K562 (cell line): Measurements from ENCODE around the gene PPP1R3E. TPM values are rescaled to one million over a fixed set of nuclear protein-coding genes. Genes with fewer than 3 reads are reported as not detected.

Experiments
- BDP1 ChIP-seq: IDR thresholded peaks from 3 replicates; pipeline ENCODE4 v1.6.1; 2011; ENCODE audit not compliant: insufficient read length, insufficient read depth
- CHD4 ChIP-seq: fragments of 200-600 bp; sonication (generic); IDR thresholded peaks from 3 replicates; pipeline ENCODE4 v1.6.1; 2012; ENCODE audit warnings: low read depth, mild to moderate bottlenecking, mixed read lengths, low read length, inconsistent platforms; ENCODE audit not compliant: insufficient read depth, insufficient replicate concordance, poor library complexity, severe bottlenecking
- HDAC3 ChIP-seq: fragments of 450-650 bp; IDR thresholded peaks from 2 replicates; pipeline ENCODE4 v1.6.1; 2018; ENCODE audit warnings: borderline replicate concordance, mild to moderate bottlenecking, moderate library complexity; ENCODE audit not compliant: partially characterized antibody
- KLF16 ChIP-seq: IDR thresholded peaks from 2 replicates; pipeline ENCODE4 v1.6.1; 2016; ENCODE audit warnings: antibody characterized with exemption
- MAZ ChIP-seq, 2 experiments: fragments of 450-650 bp in 1 of 2; sonication (generic) in 1 of 2; formaldehyde crosslinking; IDR thresholded peaks in 1 of 2; conservative IDR thresholded peaks in 1 of 2; 2 replicates each; pipeline versions ENCODE4 v1.4.0 to v1.5.0; 2020; ENCODE audit warnings: mild to moderate bottlenecking in 1 of 2, missing genetic modification reagents in 1 of 2
- MNT ChIP-seq, 2 experiments: fragments of 450-650 bp; conservative IDR thresholded peaks; 2 replicates each; pipeline ENCODE4 v1.6.1; 2017; ENCODE audit warnings: mild to moderate bottlenecking in 2 of 2, moderate library complexity in 2 of 2
- MTA3 ChIP-seq: fragments of 450-650 bp; formaldehyde crosslinking; IDR thresholded peaks from 2 replicates; pipeline ENCODE4 v1.6.1; 2017; ENCODE audit warnings: mild to moderate bottlenecking, borderline replicate concordance
- NFATC3 ChIP-seq: fragments of 450-650 bp; IDR thresholded peaks from 2 replicates; pipeline ENCODE4 v1.6.1; 2017; ENCODE audit warnings: mild to moderate bottlenecking
- PML ChIP-seq: IDR thresholded peaks from 2 replicates; pipeline ENCODE4 v1.6.1; 2012; ENCODE audit warnings: low read length, inconsistent platforms
- REST ChIP-seq, 2 experiments: fragments of 450-650 bp; formaldehyde crosslinking in 1 of 2; IDR thresholded peaks; 2 replicates each; pipeline versions ENCODE4 v1.4.0 to v1.6.1; 2014 to 2020; ENCODE audit warnings: mild to moderate bottlenecking in 2 of 2, borderline replicate concordance in 1 of 2, low read depth in 1 of 2
- ZC3H11A ChIP-seq: IDR thresholded peaks from 2 replicates; pipeline ENCODE4 v1.6.1; 2012; ENCODE audit warnings: low read depth, low read length, improper control_type of control experiment
- ZNF12 ChIP-seq: sonication (generic); formaldehyde crosslinking; IDR thresholded peaks from 2 replicates; pipeline ENCODE4 v1.4.0; 2020; ENCODE audit warnings: mild to moderate bottlenecking, missing genetic modification reagents
- ZNF184 ChIP-seq: sonication (generic); formaldehyde crosslinking; IDR thresholded peaks from 2 replicates; pipeline ENCODE4 v1.5.0; 2020; ENCODE audit warnings: missing genetic modification reagents
- ZNF239 ChIP-seq: fragments of 250-450 bp; sonication (Bioruptor Pico); IDR thresholded peaks from 2 replicates; pipeline ENCODE4 v1.4.0; 2020; ENCODE audit warnings: mild to moderate bottlenecking
- ZNF277 ChIP-seq: fragments of 250-450 bp; sonication (Bioruptor Pico); IDR thresholded peaks from 2 replicates; pipeline ENCODE4 v1.8.0; 2022; ENCODE audit warnings: inconsistent platforms, mild to moderate bottlenecking, moderate library complexity, borderline replicate concordance
- ZNF785 ChIP-seq: fragments of 250-450 bp; sonication (Bioruptor Pico); IDR thresholded peaks from 2 replicates; pipeline ENCODE4 v1.4.0; 2020; ENCODE audit warnings: mild to moderate bottlenecking
- ZSCAN32 ChIP-seq: fragments of 450-650 bp; formaldehyde crosslinking; IDR thresholded peaks from 2 replicates; pipeline ENCODE4 v1.4.0; 2020; ENCODE audit warnings: mild to moderate bottlenecking, moderate library complexity
- polyA plus RNA-seq, 8 experiments: library from polyadenylated mRNA; depleted of rRNA in 4 of 8; stranded (reverse) in 5 of 8; unstranded in 3 of 8; fragments of >200 nt; fragmentation: Nextera tagmentation in 2 of 8; fragmentation: Illumina TruSeq in 1 of 8; extraction: Ambion mirVana in 2 of 8; extraction: Trizol in 1 of 8; gene quantifications; 2 replicates each; pipeline versions ENCODE4 v1.2.1 to v1.2.3, GENCODE V29; 2011 to 2014; ENCODE audit warnings: inconsistent platforms in 1 of 8, missing spikeins in 1 of 8
- total RNA-seq, 7 experiments: library from RNA; depleted of rRNA in 6 of 7; stranded (reverse); fragments of >200 nt in 6 of 7; fragmentation: Illumina TruSeq in 2 of 7; extraction: Trizol in 2 of 7; gene quantifications; 2 replicates each; pipeline versions ENCODE4 v1.2.1 to v1.2.3, GENCODE V29; 2011 to 2021; ENCODE audit warnings: low replicate concordance in 1 of 7

The PPP1R3E gene
- total and polyA plus RNA-seq, 9 of the 15 experiments (the other 6 are each of a cell fraction or from before 2014, with no cell fraction given): 3.2 to 18.4 (median 7.6) TPM

GRCh38 chr14:23306412-23307145 lies 3.9 kb upstream of the PPP1R3E start, which contains the start of gene BCL2L2 (continued):
- TF ChIP-seq CHD4: no peak
- TF ChIP-seq ZNF239: no peak
- TF ChIP-seq ZNF277 (CRISPR knock-in tag): no peak
- peak; percentile 45; the same call in 1 of the 2 replicates for TF ChIP-seq PML
- no peak for TF ChIP-seq MNT (conservative IDR thresholded peaks at IDR 0.05)
- no peak; the same call in 1 of the 2 replicates for TF ChIP-seq ZSCAN32
- TF ChIP-seq ZNF12 (CRISPR knock-in tag): no peak
- no peak for TF ChIP-seq NFATC3
- no peak for TF ChIP-seq BDP1
- TF ChIP-seq MTA3: peak; percentile 70
- TF ChIP-seq ZC3H11A: no peak
- TF ChIP-seq ZNF184 (CRISPR knock-in tag): no peak
- peak; percentile 100 for TF ChIP-seq MAZ (CRISPR knock-in tag; conservative IDR thresholded peaks at IDR 0.05 in 1 of 2, IDR thresholded peaks at IDR 0.05 in 1 of 2)
- no peak for TF ChIP-seq HDAC3
- no peak for TF ChIP-seq REST (IDR thresholded peaks at IDR 0.05; ENCODE audit: borderline replicate concordance)
- TF ChIP-seq REST (CRISPR knock-in tag; IDR thresholded peaks at IDR 0.05; ENCODE audit: low read depth): no peak
- no peak for TF ChIP-seq KLF16
- no peak for TF ChIP-seq ZNF785 (CRISPR knock-in tag)
